ENCODE data around the gene COX7A2L. TPM values are rescaled to one million over a fixed set of nuclear protein-coding genes. Genes with fewer than 3 reads are reported as not detected.
"Not testable (repeated sequence)": the region's sequence is repeated elsewhere in the genome, so short reads cannot be mapped to it uniquely, and the experiment has no call there.

COX7A2L gene
- total RNA-seq, 1 donor from 2014 or later = 147 TPM

- TF ChIP-seq, protein P1, sequence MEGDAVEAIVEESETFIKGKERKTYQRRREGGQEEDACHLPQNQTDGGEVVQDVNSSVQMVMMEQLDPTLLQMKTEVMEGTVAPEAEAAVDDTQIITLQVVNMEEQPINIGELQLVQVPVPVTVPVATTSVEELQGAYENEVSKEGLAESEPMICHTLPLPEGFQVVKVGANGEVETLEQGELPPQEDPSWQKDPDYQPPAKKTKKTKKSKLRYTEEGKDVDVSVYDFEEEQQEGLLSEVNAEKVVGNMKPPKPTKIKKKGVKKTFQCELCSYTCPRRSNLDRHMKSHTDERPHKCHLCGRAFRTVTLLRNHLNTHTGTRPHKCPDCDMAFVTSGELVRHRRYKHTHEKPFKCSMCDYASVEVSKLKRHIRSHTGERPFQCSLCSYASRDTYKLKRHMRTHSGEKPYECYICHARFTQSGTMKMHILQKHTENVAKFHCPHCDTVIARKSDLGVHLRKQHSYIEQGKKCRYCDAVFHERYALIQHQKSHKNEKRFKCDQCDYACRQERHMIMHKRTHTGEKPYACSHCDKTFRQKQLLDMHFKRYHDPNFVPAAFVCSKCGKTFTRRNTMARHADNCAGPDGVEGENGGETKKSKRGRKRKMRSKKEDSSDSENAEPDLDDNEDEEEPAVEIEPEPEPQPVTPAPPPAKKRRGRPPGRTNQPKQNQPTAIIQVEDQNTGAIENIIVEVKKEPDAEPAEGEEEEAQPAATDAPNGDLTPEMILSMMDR (conservative IDR thresholded peaks at IDR 0.05; ENCODE audit: low read depth, low read length) = no peak
- no peak overlapping the region for H3K4me3 ChIP-seq (ENCODE audit: low read depth, low read length)
- no peak for DNase-seq (ENCODE audit: low read depth)
Observed at GRCh38 chr2:42353792-42354429, 7.1 kb downstream of the COX7A2L start.

DNA sequence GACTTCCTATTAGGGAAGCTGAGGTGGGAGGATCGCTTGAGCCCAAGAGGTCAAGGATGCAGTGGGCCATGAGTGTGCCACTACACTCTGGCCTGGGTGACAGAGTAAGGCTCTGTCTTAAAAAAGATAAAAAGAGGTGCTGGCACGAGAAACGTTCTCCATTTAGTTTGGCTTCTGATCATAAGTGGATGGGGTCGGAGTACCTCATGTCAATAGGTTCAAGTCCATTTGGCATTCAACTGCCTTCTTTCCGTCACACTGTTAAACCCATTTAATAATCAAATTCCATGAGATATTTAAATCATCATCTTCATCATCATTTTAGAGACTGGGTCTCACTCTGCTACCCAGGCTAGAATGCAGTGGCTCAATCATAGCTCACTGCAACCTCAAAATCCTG lies 9.2 kb downstream of the COX7A2L start:
- TF ChIP-seq, protein P1 (conservative IDR thresholded peaks at IDR 0.05; ENCODE audit: low read depth, low read length) = no peak
- H3K4me3 ChIP-seq (ENCODE audit: low read depth, low read length) = no peak overlapping the region
- no peak for DNase-seq (ENCODE audit: low read depth)

DNA sequence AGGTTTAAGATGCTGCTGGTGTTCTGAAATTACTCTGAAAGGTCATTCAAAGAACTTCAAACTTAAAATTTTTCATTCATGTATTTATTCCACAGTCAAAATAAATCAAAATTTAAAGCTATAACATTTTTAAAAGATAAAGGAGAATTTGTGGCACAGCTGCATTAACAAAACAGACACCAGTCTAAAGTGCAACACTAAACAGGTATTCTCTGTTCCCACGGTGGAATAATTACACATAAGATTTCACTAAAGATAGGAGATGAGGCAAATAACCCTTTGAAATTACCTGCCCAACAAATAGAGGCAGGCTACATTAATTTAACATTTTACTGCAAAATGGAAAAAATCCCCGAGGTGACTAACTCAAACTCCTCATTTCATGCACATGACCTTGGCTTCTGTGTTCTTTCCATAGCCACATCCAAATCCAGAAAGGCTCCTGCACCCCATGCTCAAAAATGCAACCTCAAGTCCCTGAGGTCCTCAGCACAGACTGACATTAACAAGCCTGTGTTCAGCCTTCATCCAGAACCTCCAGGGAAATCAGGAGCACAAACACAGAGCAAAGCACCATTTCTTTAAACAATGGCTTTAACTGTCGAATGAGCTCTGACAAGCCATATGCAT lies 10.5 kb downstream of the COX7A2L start:
- TF ChIP-seq, protein P1 (conservative IDR thresholded peaks at IDR 0.05; ENCODE audit: low read depth, low read length) = no peak
- DNase-seq (ENCODE audit: low read depth) = no peak
- H3K4me3 ChIP-seq (ENCODE audit: low read depth, low read length) = no peak overlapping the region

GRCh38 chr2:42348113-42348805 lies 12.8 kb downstream of the COX7A2L start:
- no peak overlapping the region for H3K4me3 ChIP-seq (ENCODE audit: low read depth, low read length)
- TF ChIP-seq, protein P1 (conservative IDR thresholded peaks at IDR 0.05; ENCODE audit: low read depth, low read length) = no peak
- DNase-seq (ENCODE audit: low read depth) = no peak

GRCh38 chr2:42347518-42347917 lies 13.5 kb downstream of the COX7A2L start:
- H3K4me3 ChIP-seq (ENCODE audit: low read depth, low read length); DNase-seq (ENCODE audit: low read depth): not testable (repeated sequence)

GRCh38 chr2:42346856-42347255 lies 14.2 kb downstream of the COX7A2L start:
- H3K4me3 ChIP-seq (ENCODE audit: low read depth, low read length); DNase-seq (ENCODE audit: low read depth): not testable (repeated sequence)

DNA sequence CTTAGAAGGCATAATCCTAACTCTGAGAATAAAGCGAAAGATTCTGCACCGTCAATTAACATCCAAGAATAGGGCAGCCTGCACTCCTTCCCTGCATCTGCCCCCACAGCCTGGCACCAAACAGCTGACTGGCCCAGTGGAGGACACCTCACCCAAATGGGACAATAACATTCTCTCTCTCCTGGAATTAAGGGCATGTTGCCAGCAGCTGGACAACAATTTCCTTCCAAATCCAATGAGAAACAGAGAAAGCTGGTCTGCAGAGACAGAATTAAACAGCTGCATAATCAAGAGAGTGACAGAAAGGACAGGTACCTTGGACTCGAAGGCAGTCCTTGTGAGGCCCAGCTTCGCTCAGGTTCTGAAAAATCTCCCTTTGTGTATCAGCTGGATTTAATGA lies 15.0 kb downstream of the COX7A2L start:
- TF ChIP-seq, protein P1 (conservative IDR thresholded peaks at IDR 0.05; ENCODE audit: low read depth, low read length) = no peak
- no peak overlapping the region for H3K4me3 ChIP-seq (ENCODE audit: low read depth, low read length)
- DNase-seq (ENCODE audit: low read depth) = no peak

GRCh38 chr2:42342795-42343241 lies 18.2 kb downstream of the COX7A2L start:
- H3K4me3 ChIP-seq (ENCODE audit: low read depth, low read length) = no peak overlapping the region
- no peak for DNase-seq (ENCODE audit: low read depth)
- TF ChIP-seq, protein P1 (conservative IDR thresholded peaks at IDR 0.05; ENCODE audit: low read depth, low read length) = no peak

All from epithelial cell of proximal tubule (primary cell).